Purkinje cell (primary cell): ENCODE data around the gene DMRTC1. TPM values are rescaled to one million over a fixed set of nuclear protein-coding genes. Genes with fewer than 3 reads are reported as not detected.

Experiments
- polyA plus RNA-seq: library from polyadenylated mRNA; unstranded; fragments of >200 nt; fragmentation: Nextera tagmentation; gene quantifications from 2 replicates; pipeline ENCODE4 v1.2.1, GENCODE V29; 2014

DMRTC1 gene
- polyA plus RNA-seq = 0.38 TPM in 1 of 2 replicates, not detected in the other

GRCh38 chrX:72943819-72944169, at the start of gene DMRTC1:
Gene DMRTC1, minus strand, starts transcription at chrX:72943837. Its CDS starts 68,143 bp downstream, at chrX:72875694.

GRCh38 chrX:72937906-72938305, 5.7 kb downstream of the DMRTC1 start, which contains the start of gene FAM236A:
Gene FAM236A, plus strand, starts transcription at chrX:72938206. Its CDS starts 57 bp downstream, at chrX:72938263.

GRCh38 chrX:72912315-72912714, 31.3 kb downstream of the DMRTC1 start, which contains the start of gene FAM236C:
Gene FAM236C, plus strand, starts transcription at chrX:72912615. Its CDS starts 100 bp downstream, at chrX:72912715.

Other genes starting within 250 kb of the DMRTC1 start
- 0.06 and 1.0 TPM in 2 replicates for gene PHKA1, start 229.5 kb downstream of the DMRTC1 start, polyA plus RNA-seq
- gene DMRTC1B, start 166.9 kb downstream of the DMRTC1 start, polyA plus RNA-seq = 11.2 and 19.2 TPM in 2 replicates
- gene FAM236B, start 161.2 kb downstream of the DMRTC1 start, polyA plus RNA-seq = not detected in 2 replicates
- not detected in 2 replicates for gene FAM236D, start 135.6 kb downstream of the DMRTC1 start, polyA plus RNA-seq
- not detected in 2 replicates for gene FAM236C, start 31.2 kb downstream of the DMRTC1 start, polyA plus RNA-seq
- gene FAM236A, start 5.6 kb downstream of the DMRTC1 start, polyA plus RNA-seq = not detected in 2 replicates
- gene PABPC1L2B, start 59.1 kb upstream of the DMRTC1 start, polyA plus RNA-seq = 4.0 TPM in 1 of 2 replicates, not detected in the other
- 2.1 TPM in 1 of 2 replicates, not detected in the other for gene PABPC1L2A, start 135.7 kb upstream of the DMRTC1 start, polyA plus RNA-seq